Activated gamma-delta T cell treated with anti-CD3 and anti-CD28 coated beads, Interleukin-2, amount 50 U/mL, for 16 hours (primary cell): Measurements from ENCODE around the gene CNGA2.
"Not testable (repeated sequence)": the region's sequence is repeated elsewhere in the genome, so short reads cannot be mapped to it uniquely, and the experiment has no call there.

Experiments used
- DNase-seq: peaks from one replicate; pipeline ENCODE4 v3.0.0-alpha.2; 2020; ENCODE audit warnings: low read depth

The CNGA2 gene

GRCh38 chrX:151734446-151734845, at the start of gene CNGA2:
Gene CNGA2 (plus strand): TSS chrX:151734746. CDS start chrX:151738484, 3,738 bp downstream.
- no peak for DNase-seq

GRCh38 chrX:151687635-151688034, 46.9 kb upstream of the CNGA2 start:
- DNase-seq: no peak

- no peak for DNase-seq
Observed at GRCh38 chrX:151688695-151689094, 45.9 kb upstream of the CNGA2 start.

- DNase-seq: no peak
Observed at GRCh38 chrX:151692825-151693224, 41.7 kb upstream of the CNGA2 start.

- no peak for DNase-seq
Observed at GRCh38 chrX:151694121-151694520, 40.4 kb upstream of the CNGA2 start.

GRCh38 chrX:151694661-151695582, 39.6 kb upstream of the CNGA2 start, which contains the start of gene PRRG3:
Gene PRRG3 (plus strand): TSS chrX:151695458. CDS start chrX:151698815, 3,357 bp downstream.
- no peak for DNase-seq

- DNase-seq: no peak
Observed at GRCh38 chrX:151695583-151696340, 38.8 kb upstream of the CNGA2 start.

GRCh38 chrX:151697082-151697481, 37.5 kb upstream of the CNGA2 start:
- DNase-seq: not testable (repeated sequence)

- DNase-seq: no peak
Observed at GRCh38 chrX:151697522-151697921, 37.0 kb upstream of the CNGA2 start.

GRCh38 chrX:151698485-151698884, 36.1 kb upstream of the CNGA2 start:
- DNase-seq: no peak

GRCh38 chrX:151699746-151700145, 34.8 kb upstream of the CNGA2 start:
- no peak for DNase-seq

GRCh38 chrX:151700581-151700980, 34.0 kb upstream of the CNGA2 start:
- no peak for DNase-seq

- DNase-seq: no peak
Observed at GRCh38 chrX:151701071-151701470, 33.5 kb upstream of the CNGA2 start.

- no peak for DNase-seq
Observed at GRCh38 chrX:151701531-151701930, 33.0 kb upstream of the CNGA2 start.

GRCh38 chrX:151702026-151702714, 32.4 kb upstream of the CNGA2 start:
- DNase-seq: no peak

GRCh38 chrX:151702741-151703340, 31.7 kb upstream of the CNGA2 start:
- no peak for DNase-seq

- DNase-seq: no peak
Observed at GRCh38 chrX:151703487-151703886, 31.1 kb upstream of the CNGA2 start.

- no peak for DNase-seq
Observed at GRCh38 chrX:151704041-151704663, 30.4 kb upstream of the CNGA2 start.

- no peak for DNase-seq
Observed at GRCh38 chrX:151708821-151709220, 25.7 kb upstream of the CNGA2 start.

GRCh38 chrX:151710457-151710856, 24.1 kb upstream of the CNGA2 start:
- no peak for DNase-seq

- no peak for DNase-seq
Observed at GRCh38 chrX:151711154-151711553, 23.4 kb upstream of the CNGA2 start.
